Erythroblast (primary cell): ENCODE measurements around the gene GMDS.

Experiments used
- GATA1 ChIP-seq: IDR thresholded peaks from 2 replicates; pipeline ENCODE4 v1.6.1; 2011; ENCODE audit warnings: low read depth, mild to moderate bottlenecking, control low read depth, low read length, moderate library complexity
- POLR2A ChIP-seq: IDR thresholded peaks from 2 replicates; pipeline ENCODE4 v1.6.1; 2011; ENCODE audit warnings: mild to moderate bottlenecking, low read length

DNA sequence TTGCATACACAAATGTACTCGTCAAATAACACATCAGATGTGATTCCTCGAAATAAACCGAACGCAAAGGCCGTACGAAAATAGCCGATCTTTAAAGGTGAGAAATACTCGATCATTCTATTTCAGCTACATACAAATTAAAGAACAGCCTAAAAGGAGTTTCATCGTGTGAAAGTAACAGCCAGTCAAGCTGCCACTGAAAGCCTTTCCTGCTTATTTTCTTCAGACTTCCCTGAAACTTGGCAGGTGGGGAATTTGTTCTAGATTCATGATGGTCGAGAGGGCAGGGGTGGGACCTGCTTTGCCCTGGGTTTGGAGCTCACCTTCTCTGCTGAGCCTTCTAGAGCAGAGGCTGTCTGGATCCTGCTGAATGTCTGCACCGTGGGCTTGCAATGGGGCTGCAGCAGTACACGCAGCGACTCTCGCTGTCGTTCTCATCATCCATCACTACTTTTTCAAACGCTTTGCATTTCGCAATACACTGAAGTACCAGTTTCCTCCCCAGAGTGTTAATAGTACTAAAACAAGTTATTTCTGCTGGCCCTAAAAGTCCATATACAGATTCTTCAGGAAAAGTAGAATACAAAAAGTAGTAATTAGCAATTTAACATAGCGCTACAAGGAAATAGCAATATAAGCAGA, 619.5 kb downstream of the GMDS start:
- TF ChIP-seq POLR2A (no peak), GATA1 (no peak)
